Measurements from ENCODE around the gene ITPRIP.
A peak's percentile ranks its signal among the peaks of the same experiment; 100 is the strongest.

The ITPRIP gene
- total RNA-seq = 23.2 to 397 (median 48.9) reads per million in 9 experiments

GRCh38 chr10:104337985-104338735 lies at the start of gene ITPRIP:
Gene ITPRIP, minus strand, starts transcription at chr10:104338465. Its CDS starts 22,414 bp downstream, at chr10:104316051.
- no peaks in the 10 kb centered on the region for H3K9me3 Mint-ChIP-seq
- H3K4me1 Mint-ChIP-seq (ENCODE audit: low read depth in 2 of 2) = peaks cover 41 to 43% of the 10 kb centered on the region in 2 donors
- peak; percentile 79 for ATAC-seq (replicated peaks)
- DNase-seq = peak; percentile 61 to 78 (median 64)
- H3K27me3 Mint-ChIP-seq = no peaks in the 10 kb centered on the region
- H3K36me3 Mint-ChIP-seq (ENCODE audit: insufficient read depth) = peaks cover 39% of the 10 kb centered on the region
- H3K4me3 Mint-ChIP-seq = peak within 1 kb of the TSS; percentile 87 to 94
- H3K27ac Mint-ChIP-seq = peak within 1 kb of the TSS; percentile 95 to 99

GRCh38 chr10:104387130-104387888 lies 49.0 kb upstream of the ITPRIP start:
- Mint-ChIP-seq H3K4me3 (peak overlapping the region; percentile 4 to 14), H3K27ac (peak overlapping the region in 1 of 2 donors; percentile 2), H3K36me3 (ENCODE audit: insufficient read depth) (peaks cover 2% of the 10 kb centered on the region), H3K27me3 (peaks cover 24 to 47% of the 10 kb centered on the region in 2 donors), H3K9me3 (no peaks in the 10 kb centered on the region), H3K4me1 (ENCODE audit: low read depth in 2 of 2) (peaks cover 12 to 13% of the 10 kb centered on the region in 2 donors)
- DNase-seq (no peak), ATAC-seq (replicated peaks) (peak; percentile 33)

GRCh38 chr10:104380336-104380735 lies 42.1 kb upstream of the ITPRIP start:
- DNase-seq (no peak), ATAC-seq (replicated peaks) (no peak)
- Mint-ChIP-seq H3K4me1 (ENCODE audit: low read depth in 2 of 2) (no peaks in the 10 kb centered on the region), H3K27ac (no peak overlapping the region), H3K27me3 (peaks cover 31 to 71% of the 10 kb centered on the region in 2 donors), H3K9me3 (no peaks in the 10 kb centered on the region), H3K36me3 (ENCODE audit: insufficient read depth) (peaks cover under 1% of the 10 kb centered on the region), H3K4me3 (no peak overlapping the region)

GRCh38 chr10:104376784-104377300 lies 38.6 kb upstream of the ITPRIP start:
- Mint-ChIP-seq H3K4me1 (ENCODE audit: low read depth in 2 of 2) (no peaks in the 10 kb centered on the region), H3K27me3 (peaks cover 44 to 66% of the 10 kb centered on the region in 2 donors), H3K4me3 (no peak overlapping the region), H3K36me3 (ENCODE audit: insufficient read depth) (no peaks in the 10 kb centered on the region), H3K9me3 (no peaks in the 10 kb centered on the region), H3K27ac (no peak overlapping the region)
- no peak for ATAC-seq (replicated peaks)
- no peak for DNase-seq

- Mint-ChIP-seq H3K9me3 (no peaks in the 10 kb centered on the region), H3K27me3 (peaks cover 43 to 64% of the 10 kb centered on the region in 2 donors), H3K4me1 (ENCODE audit: low read depth in 2 of 2) (no peaks in the 10 kb centered on the region), H3K4me3 (no peak overlapping the region), H3K36me3 (ENCODE audit: insufficient read depth) (no peaks in the 10 kb centered on the region), H3K27ac (no peak overlapping the region)
- DNase-seq (no peak), ATAC-seq (replicated peaks) (no peak)
These were observed 36.3 kb upstream of the ITPRIP start for GRCh38 chr10:104374591-104374990.

GRCh38 chr10:104371753-104372152 lies 33.5 kb upstream of the ITPRIP start:
- H3K27ac Mint-ChIP-seq = no peak overlapping the region
- no peaks in the 10 kb centered on the region for H3K9me3 Mint-ChIP-seq
- no peak for DNase-seq
- H3K4me1 Mint-ChIP-seq (ENCODE audit: low read depth in 2 of 2) = no peaks in the 10 kb centered on the region
- no peak overlapping the region for H3K4me3 Mint-ChIP-seq
- peaks cover 47 to 75% of the 10 kb centered on the region in 2 donors for H3K27me3 Mint-ChIP-seq
- no peaks in the 10 kb centered on the region for H3K36me3 Mint-ChIP-seq (ENCODE audit: insufficient read depth)
- no peak for ATAC-seq (replicated peaks)

- DNase-seq = no peak
- Mint-ChIP-seq H3K4me1 (ENCODE audit: low read depth in 2 of 2) (no peaks in the 10 kb centered on the region), H3K27me3 (peaks cover 52 to 76% of the 10 kb centered on the region in 2 donors), H3K27ac (no peak overlapping the region), H3K4me3 (no peak overlapping the region), H3K9me3 (no peaks in the 10 kb centered on the region), H3K36me3 (ENCODE audit: insufficient read depth) (no peaks in the 10 kb centered on the region)
- no peak for ATAC-seq (replicated peaks)
These were observed 30.1 kb upstream of the ITPRIP start for GRCh38 chr10:104368381-104368780.

- H3K27me3 Mint-ChIP-seq = peaks cover 52 to 76% of the 10 kb centered on the region in 2 donors
- ATAC-seq (replicated peaks) = no peak
- no peaks in the 10 kb centered on the region for H3K36me3 Mint-ChIP-seq (ENCODE audit: insufficient read depth)
These were observed 29.6 kb upstream of the ITPRIP start for GRCh38 chr10:104367904-104368303.

GRCh38 chr10:104359811-104360210 lies 21.5 kb upstream of the ITPRIP start:
- H3K27me3 Mint-ChIP-seq = peaks cover 21 to 37% of the 10 kb centered on the region in 2 donors
- no peaks in the 10 kb centered on the region for H3K9me3 Mint-ChIP-seq
- no peaks in the 10 kb centered on the region for H3K36me3 Mint-ChIP-seq (ENCODE audit: insufficient read depth)
- no peak overlapping the region for H3K4me3 Mint-ChIP-seq
- ATAC-seq (replicated peaks) (no peak), DNase-seq (no peak)
- H3K27ac Mint-ChIP-seq = no peak overlapping the region
- no peaks in the 10 kb centered on the region for H3K4me1 Mint-ChIP-seq (ENCODE audit: low read depth in 2 of 2)

More at GRCh38 chr10:104367904-104368303, 29.6 kb upstream of the ITPRIP start:
- no peak for DNase-seq
- H3K4me1 Mint-ChIP-seq (ENCODE audit: low read depth in 2 of 2) = no peaks in the 10 kb centered on the region
- no peak overlapping the region for H3K4me3 Mint-ChIP-seq
- H3K9me3 Mint-ChIP-seq = no peaks in the 10 kb centered on the region
- H3K27ac Mint-ChIP-seq = no peak overlapping the region

- H3K9me3 Mint-ChIP-seq = no peaks in the 10 kb centered on the region
- peaks cover 8 to 17% of the 10 kb centered on the region in 2 donors for H3K4me1 Mint-ChIP-seq (ENCODE audit: low read depth in 2 of 2)
- H3K27me3 Mint-ChIP-seq = no peaks in the 10 kb centered on the region
- H3K36me3 Mint-ChIP-seq (ENCODE audit: insufficient read depth) = no peaks in the 10 kb centered on the region
- no peak within 1 kb of the TSS for H3K27ac Mint-ChIP-seq
- peak; percentile 86 to 90 (median 89) for DNase-seq
- H3K4me3 Mint-ChIP-seq = no peak within 1 kb of the TSS
- ATAC-seq (replicated peaks) = peak; percentile 78
These were observed 15.2 kb upstream of the ITPRIP start, which contains the start of gene CFAP58 for GRCh38 chr10:104353325-104354048. Gene CFAP58, plus strand, starts transcription at chr10:104353833. Its CDS starts 65 bp downstream, at chr10:104353898.

- Mint-ChIP-seq H3K4me3 (no peak overlapping the region), H3K9me3 (no peaks in the 10 kb centered on the region), H3K4me1 (ENCODE audit: low read depth in 2 of 2) (peaks cover 8 to 17% of the 10 kb centered on the region in 2 donors), H3K27me3 (no peaks in the 10 kb centered on the region), H3K36me3 (ENCODE audit: insufficient read depth) (no peaks in the 10 kb centered on the region), H3K27ac (peak overlapping the region in 1 of 2 donors; percentile 41)
- DNase-seq (no peak), ATAC-seq (replicated peaks) (no peak)
These were observed 13.7 kb upstream of the ITPRIP start for GRCh38 chr10:104351919-104352318.

- ATAC-seq (replicated peaks) (no peak), DNase-seq (no peak)
- Mint-ChIP-seq H3K9me3 (no peaks in the 10 kb centered on the region), H3K36me3 (ENCODE audit: insufficient read depth) (no peaks in the 10 kb centered on the region), H3K27me3 (no peaks in the 10 kb centered on the region), H3K4me1 (ENCODE audit: low read depth in 2 of 2) (peaks cover 9 to 19% of the 10 kb centered on the region in 2 donors), H3K4me3 (no peak overlapping the region), H3K27ac (peak overlapping the region in 1 of 2 donors; percentile 41)
These were observed 12.9 kb upstream of the ITPRIP start for GRCh38 chr10:104351061-104351702.

All from effector memory CD8-positive, alpha-beta T cell (primary cell).